Measurements from ENCODE around the gene LRRTM4. TPM values are rescaled to one million over a fixed set of nuclear protein-coding genes. Genes with fewer than 3 reads are reported as not detected.

LRRTM4 gene
- total and polyA plus RNA-seq, 4 experiments from 2014 or later = not detected

DNA sequence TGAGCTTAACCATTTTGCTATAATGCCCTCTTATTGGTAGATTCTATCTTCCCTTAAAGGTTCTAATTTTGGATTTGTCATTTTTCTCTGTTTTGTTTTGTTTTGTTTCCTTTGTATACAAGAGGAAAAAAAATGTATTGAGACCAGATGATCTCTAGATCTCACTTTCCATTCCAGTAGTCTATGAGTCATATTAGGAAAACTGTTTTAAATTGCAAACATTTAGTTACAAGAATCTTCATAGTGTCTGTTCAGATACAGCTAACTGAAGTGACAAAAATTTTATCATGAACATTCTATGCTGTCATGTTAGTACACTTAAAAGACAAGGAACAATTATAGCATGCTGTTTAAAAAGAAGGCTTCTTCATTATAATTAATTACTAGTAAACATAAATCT, 322.8 kb downstream of the LRRTM4 start:
- DNase-seq = no peak
- Mint-ChIP-seq H3K4me3 (no peak overlapping the region), H3K27ac (no peak overlapping the region), H3K4me1 (no peaks in the 10 kb centered on the region), H3K27me3 (no peaks in the 10 kb centered on the region), H3K36me3 (no peaks in the 10 kb centered on the region), H3K9me3 (peaks cover 0 to 20% (median 6%) of the 10 kb centered on the region in 8 donors)
- Histone ChIP-seq H3K4me3 (ENCODE audit: low read length in 2 of 2) (no peak overlapping the region), H3K27ac (ENCODE audit: low read depth, low read length) (no peak overlapping the region), H3K4me1 (ENCODE audit: insufficient read depth, low read length) (no peaks in the 10 kb centered on the region), H3K27me3 (ENCODE audit: insufficient read depth, low read length) (no peaks in the 10 kb centered on the region), H3K9me3 (ENCODE audit: control insufficient read depth in 1 of 2, low read length in 2 of 2) (no peaks in the 10 kb centered on the region), H3K36me3 (ENCODE audit: insufficient read depth, low read length) (no peaks in the 10 kb centered on the region)
- CTCF ChIA-PET (ENCODE audit: partially characterized antibody) = no interaction called here
- POLR2A ChIA-PET (ENCODE audit: partially characterized antibody) = no interaction called here
- intact Hi-C loops (cut with micrococcal nuclease) = no loop called here

DNA sequence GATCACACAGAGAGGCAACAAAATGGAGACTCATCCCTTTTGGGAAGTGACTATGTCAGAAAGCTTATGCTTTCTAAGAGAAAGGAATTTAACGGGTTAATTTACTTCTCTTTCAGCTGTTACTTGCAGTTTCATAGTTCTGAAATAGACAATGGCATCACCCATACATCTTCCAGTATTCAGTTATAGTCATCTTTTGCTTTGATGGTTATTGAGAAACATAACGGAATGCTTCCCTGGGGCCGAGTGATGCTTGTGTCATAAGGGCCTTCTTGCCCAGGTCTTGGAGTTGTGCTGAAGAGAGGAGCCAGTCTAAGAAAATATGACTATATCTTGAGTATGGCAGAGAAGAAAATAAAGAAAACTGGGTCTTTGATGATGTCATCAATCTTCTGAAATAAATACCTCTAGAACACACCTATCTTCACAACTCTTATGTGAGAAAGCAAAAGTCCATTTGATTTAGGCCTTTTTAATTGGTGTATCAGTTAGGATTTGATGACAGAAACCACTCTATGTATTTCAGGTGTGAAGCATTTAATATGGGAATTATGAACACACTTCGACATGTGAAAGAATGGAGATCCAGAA, 328.2 kb downstream of the LRRTM4 start:
- Mint-ChIP-seq H3K9me3 (peaks cover 0 to 19% (median 4%) of the 10 kb centered on the region in 8 donors), H3K4me1 (no peaks in the 10 kb centered on the region), H3K27me3 (no peaks in the 10 kb centered on the region), H3K4me3 (no peak overlapping the region), H3K36me3 (no peaks in the 10 kb centered on the region), H3K27ac (no peak overlapping the region)
- no peaks in the 10 kb centered on the region for H3K4me1 ChIP-seq (ENCODE audit: insufficient read depth, low read length)
- no peaks in the 10 kb centered on the region for H3K27me3 ChIP-seq (ENCODE audit: insufficient read depth, low read length)
- no peak for DNase-seq
- H3K9me3 ChIP-seq (ENCODE audit: control insufficient read depth in 1 of 2, low read length in 2 of 2) = no peaks in the 10 kb centered on the region
- no peak overlapping the region for H3K27ac ChIP-seq (ENCODE audit: low read depth, low read length)
- POLR2A ChIA-PET (ENCODE audit: partially characterized antibody) = no interaction called here
- H3K4me3 ChIP-seq (ENCODE audit: low read length in 2 of 2) = no peak overlapping the region
- intact Hi-C loops (cut with micrococcal nuclease) = no loop called here
- CTCF ChIA-PET (ENCODE audit: partially characterized antibody) = no interaction called here
- no peaks in the 10 kb centered on the region for H3K36me3 ChIP-seq (ENCODE audit: insufficient read depth, low read length)

DNA sequence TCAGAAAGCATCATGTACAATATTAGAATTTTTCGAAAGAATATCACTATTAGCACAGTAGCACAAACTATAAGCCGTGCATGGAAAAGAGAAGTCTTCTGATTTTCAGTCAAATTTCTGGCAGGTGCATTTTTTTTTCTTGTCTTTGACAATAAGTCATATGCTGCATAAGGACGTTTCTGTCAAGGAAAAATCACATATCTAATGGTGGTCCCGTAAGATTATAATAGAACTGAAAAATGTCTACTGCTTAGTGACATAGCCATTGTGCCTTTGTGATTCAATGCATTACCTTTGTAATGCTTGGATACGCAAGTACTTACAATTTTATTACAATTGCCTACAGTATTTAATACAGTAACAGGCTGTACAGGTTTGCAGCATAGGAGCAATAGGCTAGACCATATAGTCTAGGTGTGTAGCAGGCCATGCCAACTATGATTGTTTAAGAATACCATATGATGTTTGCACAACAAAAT, 329.3 kb downstream of the LRRTM4 start:
- H3K4me1 Mint-ChIP-seq = no peaks in the 10 kb centered on the region
- Histone ChIP-seq H3K36me3 (ENCODE audit: insufficient read depth, low read length) (no peaks in the 10 kb centered on the region), H3K9me3 (ENCODE audit: control insufficient read depth in 1 of 2, low read length in 2 of 2) (no peaks in the 10 kb centered on the region), H3K4me3 (ENCODE audit: low read length in 2 of 2) (no peak overlapping the region), H3K27me3 (ENCODE audit: insufficient read depth, low read length) (no peaks in the 10 kb centered on the region), H3K27ac (ENCODE audit: low read depth, low read length) (no peak overlapping the region), H3K4me1 (ENCODE audit: insufficient read depth, low read length) (no peaks in the 10 kb centered on the region)
- peaks cover 5 to 23% (median 7%) of the 10 kb centered on the region in 8 donors for H3K9me3 Mint-ChIP-seq
- intact Hi-C loops (cut with micrococcal nuclease) = no loop called here
- H3K27me3 Mint-ChIP-seq = no peaks in the 10 kb centered on the region
- H3K27ac Mint-ChIP-seq = no peak overlapping the region
- CTCF ChIA-PET (ENCODE audit: partially characterized antibody) = no interaction called here
- no peak for DNase-seq
- H3K4me3 Mint-ChIP-seq = no peak overlapping the region
- POLR2A ChIA-PET (ENCODE audit: partially characterized antibody) = no interaction called here
- H3K36me3 Mint-ChIP-seq = no peaks in the 10 kb centered on the region

DNA sequence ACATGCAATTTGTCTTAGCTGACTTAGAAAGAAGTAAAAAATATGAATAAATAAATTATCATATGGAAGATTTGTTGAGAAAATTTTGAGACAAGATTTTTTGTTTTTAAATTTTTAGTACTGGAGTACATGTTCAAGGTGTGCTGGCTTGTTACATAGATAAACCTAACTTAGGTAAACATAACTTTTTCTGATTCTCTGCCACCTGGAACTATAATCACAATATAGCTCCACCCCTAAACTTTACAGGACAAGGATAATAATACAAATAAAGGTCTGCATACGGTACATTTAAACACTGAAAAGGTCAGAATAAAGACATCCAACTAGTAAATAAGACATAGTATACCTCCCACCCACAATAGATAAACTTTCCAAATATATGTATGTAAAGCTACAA, 330.5 kb downstream of the LRRTM4 start:
- peaks cover 5 to 21% (median 7%) of the 10 kb centered on the region in 8 donors for H3K9me3 Mint-ChIP-seq
- H3K27me3 Mint-ChIP-seq = no peaks in the 10 kb centered on the region
- H3K36me3 Mint-ChIP-seq = no peaks in the 10 kb centered on the region
- Histone ChIP-seq H3K27me3 (ENCODE audit: insufficient read depth, low read length) (no peaks in the 10 kb centered on the region), H3K4me3 (ENCODE audit: low read length in 2 of 2) (no peak overlapping the region), H3K27ac (ENCODE audit: low read depth, low read length) (no peak overlapping the region), H3K4me1 (ENCODE audit: insufficient read depth, low read length) (no peaks in the 10 kb centered on the region), H3K36me3 (ENCODE audit: insufficient read depth, low read length) (no peaks in the 10 kb centered on the region), H3K9me3 (ENCODE audit: control insufficient read depth in 1 of 2, low read length in 2 of 2) (no peaks in the 10 kb centered on the region)
- DNase-seq = no peak
- CTCF ChIA-PET (ENCODE audit: partially characterized antibody) = no interaction called here
- POLR2A ChIA-PET (ENCODE audit: partially characterized antibody) = no interaction called here
- H3K4me3 Mint-ChIP-seq = no peak overlapping the region
- H3K27ac Mint-ChIP-seq = no peak overlapping the region
- no peaks in the 10 kb centered on the region for H3K4me1 Mint-ChIP-seq
- intact Hi-C loops (cut with micrococcal nuclease) = no loop called here

DNA sequence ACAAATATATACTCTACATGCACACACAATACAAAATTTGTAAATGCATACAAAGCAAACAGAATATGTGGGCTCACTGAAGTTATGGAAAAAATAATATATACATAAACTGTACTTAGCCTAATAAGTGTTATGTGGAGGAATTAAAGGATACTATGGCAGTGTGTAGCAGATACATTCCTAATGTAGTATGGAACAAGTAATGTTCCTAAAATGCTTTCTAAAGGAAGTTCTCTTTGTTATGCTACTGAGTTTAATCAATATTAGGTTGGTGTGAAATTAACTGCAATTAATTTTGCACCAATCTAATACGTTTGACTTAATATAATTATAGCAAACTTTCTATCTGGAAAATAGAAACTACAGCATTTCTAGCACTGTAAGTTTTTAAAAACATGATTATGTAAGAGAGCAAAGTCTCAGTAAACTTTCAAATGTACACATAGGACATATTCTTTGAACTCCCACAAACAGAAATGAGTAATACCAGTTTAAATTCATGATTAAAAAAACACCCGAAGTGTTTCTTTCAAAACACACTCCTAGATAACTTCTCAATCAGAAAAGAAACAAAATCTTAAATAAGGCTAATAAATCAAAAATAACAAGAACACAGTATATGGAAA, 331.3 kb downstream of the LRRTM4 start:
- Histone ChIP-seq H3K27me3 (ENCODE audit: insufficient read depth, low read length) (no peaks in the 10 kb centered on the region), H3K4me3 (ENCODE audit: low read length in 2 of 2) (no peak overlapping the region), H3K9me3 (ENCODE audit: control insufficient read depth in 1 of 2, low read length in 2 of 2) (no peaks in the 10 kb centered on the region), H3K36me3 (ENCODE audit: insufficient read depth, low read length) (no peaks in the 10 kb centered on the region), H3K4me1 (ENCODE audit: insufficient read depth, low read length) (no peaks in the 10 kb centered on the region), H3K27ac (ENCODE audit: low read depth, low read length) (no peak overlapping the region)
- Mint-ChIP-seq H3K27ac (no peak overlapping the region), H3K4me1 (no peaks in the 10 kb centered on the region), H3K27me3 (no peaks in the 10 kb centered on the region), H3K4me3 (no peak overlapping the region), H3K36me3 (no peaks in the 10 kb centered on the region), H3K9me3 (peaks cover 5 to 24% (median 8%) of the 10 kb centered on the region in 8 donors)
- CTCF ChIA-PET (ENCODE audit: partially characterized antibody) = no interaction called here
- POLR2A ChIA-PET (ENCODE audit: partially characterized antibody) = no interaction called here
- intact Hi-C loops (cut with micrococcal nuclease) = no loop called here
- DNase-seq = no peak

DNA sequence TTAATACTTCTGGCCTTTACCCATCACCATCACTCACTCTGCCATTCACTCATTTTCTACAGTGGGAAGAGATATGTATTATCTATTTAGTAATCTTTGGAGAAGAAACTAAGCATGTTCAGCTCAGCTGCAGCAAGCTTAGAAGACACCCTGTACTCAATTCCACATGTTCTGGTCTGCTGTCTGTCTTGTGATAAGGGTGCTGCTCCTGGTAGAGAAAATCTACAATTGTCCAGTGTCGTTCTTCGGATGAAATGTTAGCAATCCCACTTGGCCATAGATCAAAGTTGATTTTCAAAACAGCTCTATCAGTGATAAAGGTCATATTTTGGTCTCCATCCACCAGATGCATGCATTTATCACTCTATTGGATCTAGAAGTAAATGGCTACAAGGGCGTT, 337.1 kb downstream of the LRRTM4 start:
- Mint-ChIP-seq H3K27ac (no peak overlapping the region), H3K4me1 (no peaks in the 10 kb centered on the region), H3K27me3 (no peaks in the 10 kb centered on the region), H3K9me3 (peaks cover 9 to 35% (median 14%) of the 10 kb centered on the region in 8 donors), H3K4me3 (no peak overlapping the region), H3K36me3 (no peaks in the 10 kb centered on the region)
- no peaks in the 10 kb centered on the region for H3K36me3 ChIP-seq (ENCODE audit: insufficient read depth, low read length)
- intact Hi-C loops (cut with micrococcal nuclease) = no loop called here
- ChIA-PET CTCF (ENCODE audit: partially characterized antibody) (no interaction called here), POLR2A (ENCODE audit: partially characterized antibody) (no interaction called here)
- H3K9me3 ChIP-seq (ENCODE audit: control insufficient read depth in 1 of 2, low read length in 2 of 2) = no peaks in the 10 kb centered on the region
- H3K4me3 ChIP-seq (ENCODE audit: low read length in 2 of 2) = no peak overlapping the region
- DNase-seq = no peak
- H3K27ac ChIP-seq (ENCODE audit: low read depth, low read length) = no peak overlapping the region
- H3K4me1 ChIP-seq (ENCODE audit: insufficient read depth, low read length) = no peaks in the 10 kb centered on the region
- H3K27me3 ChIP-seq (ENCODE audit: insufficient read depth, low read length) = no peaks in the 10 kb centered on the region

DNA sequence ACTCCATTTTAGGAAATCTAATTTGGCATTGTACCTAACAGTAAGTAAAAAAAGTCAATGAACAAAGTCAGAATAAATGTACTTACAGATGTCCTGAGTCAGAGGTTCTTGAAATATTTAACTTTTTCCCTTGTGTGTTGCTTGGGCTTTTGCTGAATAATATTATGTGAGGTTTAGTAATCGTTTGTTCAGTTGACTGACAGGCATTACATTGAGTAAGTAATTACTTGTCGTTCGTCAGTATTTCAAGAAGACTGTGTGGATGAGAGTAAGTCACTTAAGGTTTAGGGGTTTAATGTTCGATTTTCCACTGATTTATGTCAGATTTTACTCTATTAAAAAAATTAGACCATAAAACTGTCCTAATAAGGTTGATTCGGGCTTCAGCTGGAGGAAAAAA, 342.9 kb downstream of the LRRTM4 start:
- ChIA-PET CTCF (ENCODE audit: partially characterized antibody) (no interaction called here), POLR2A (ENCODE audit: partially characterized antibody) (no interaction called here)
- H3K27ac Mint-ChIP-seq = no peak overlapping the region
- Histone ChIP-seq H3K9me3 (ENCODE audit: control insufficient read depth in 1 of 2, low read length in 2 of 2) (no peaks in the 10 kb centered on the region), H3K27me3 (ENCODE audit: insufficient read depth, low read length) (no peaks in the 10 kb centered on the region), H3K4me3 (ENCODE audit: low read length in 2 of 2) (no peak overlapping the region), H3K4me1 (ENCODE audit: insufficient read depth, low read length) (no peaks in the 10 kb centered on the region), H3K27ac (ENCODE audit: low read depth, low read length) (no peak overlapping the region), H3K36me3 (ENCODE audit: insufficient read depth, low read length) (no peaks in the 10 kb centered on the region)
- no peaks in the 10 kb centered on the region for H3K36me3 Mint-ChIP-seq
- no peak overlapping the region for H3K4me3 Mint-ChIP-seq
- H3K27me3 Mint-ChIP-seq = no peaks in the 10 kb centered on the region
- H3K4me1 Mint-ChIP-seq = no peaks in the 10 kb centered on the region
- no peak for DNase-seq
- intact Hi-C loops (cut with micrococcal nuclease) = no loop called here
- peaks cover 2 to 29% (median 12%) of the 10 kb centered on the region in 8 donors for H3K9me3 Mint-ChIP-seq

All from CD4-positive, alpha-beta memory T cell (primary cell).